SK-N-SH (cell line): ENCODE data around the gene CMYA5. TPM values are rescaled to one million over a fixed set of nuclear protein-coding genes. Genes with fewer than 3 reads are reported as not detected.

Experiments used
- CTCF ChIA-PET: fragments of 300-600, 350-600 bp; formaldehyde crosslinking; extraction: SDS; loops from one replicate; lab custom pipeline; 2021; lab: Yijun Ruan, JAX
- POLR2A ChIA-PET: fragments of 350-600 bp; sonication (Branson Sonifier 250); formaldehyde crosslinking; extraction: SDS; loops from one replicate; lab custom pipeline; 2020; ENCODE audit warnings: antibody characterized with exemption, inconsistent platforms; lab: Yijun Ruan, JAX
- DNase-seq: peaks from one replicate; pipeline ENCODE4 v3.0.0; 2012
- H2AFZ ChIP-seq: fragments of 200-600 bp; sonication (generic); 2 replicates; pipeline ENCODE4 v1.8.1; 2016; ENCODE audit warnings: antibody characterized with exemption, mild to moderate bottlenecking, low read depth
- H3F3A ChIP-seq: fragments of 200-600 bp; sonication (generic); replicated peaks from 2 replicates; pipeline ENCODE3; 2016; ENCODE audit warnings: antibody characterized with exemption, mild to moderate bottlenecking; ENCODE audit not compliant: insufficient read depth
- H3K27ac ChIP-seq, 2 experiments: fragments of 200-500 bp in 1 of 2; fragments of 200-600 bp in 1 of 2; sonication (Bioruptor generic) in 1 of 2; sonication (generic), shearing (Covaris generic) in 1 of 2; 2 replicates each; pipeline versions ENCODE4 v1.5.1 to v1.6.1; 2014 to 2016; ENCODE audit warnings: low read depth in 2 of 2, inconsistent platforms in 1 of 2, low read length in 1 of 2, mild to moderate bottlenecking in 1 of 2, mixed read lengths in 1 of 2
- H3K27me3 ChIP-seq: fragments of 200-600 bp; sonication (generic), shearing (Covaris generic); 2 replicates; pipeline ENCODE4 v1.6.1; 2016; ENCODE audit warnings: mixed run types; ENCODE audit not compliant: insufficient read depth
- H3K36me3 ChIP-seq, 2 experiments: fragments of 200-500 bp in 1 of 2; fragments of 200-600 bp in 1 of 2; sonication (Bioruptor generic) in 1 of 2; sonication (generic) in 1 of 2; replicated peaks in 1 of 2; 2 replicates each; pipeline versions ENCODE3 to v1.5.1; 2014 to 2016; ENCODE audit warnings: low read length in 1 of 2, mild to moderate bottlenecking in 1 of 2; ENCODE audit not compliant: insufficient read depth in 2 of 2, control insufficient read depth in 1 of 2
- H3K4me1 ChIP-seq, 2 experiments: fragments of 200-500 bp in 1 of 2; fragments of 200-600 bp in 1 of 2; sonication (Bioruptor generic) in 1 of 2; sonication (generic), shearing (Covaris generic) in 1 of 2; 2 replicates each; pipeline versions ENCODE4 v1.5.1 to v1.6.1; 2014 to 2016; ENCODE audit warnings: low read depth in 1 of 2, low read length in 1 of 2, mixed run types in 1 of 2; ENCODE audit not compliant: insufficient read depth in 2 of 2, control insufficient read depth in 1 of 2
- H3K4me2 ChIP-seq: fragments of 200-600 bp; sonication (generic), shearing (Covaris generic); 2 replicates; pipeline ENCODE4 v1.6.1; 2017; ENCODE audit warnings: mixed run types
- H3K4me3 ChIP-seq, 2 experiments: fragments of 200-500 bp in 1 of 2; fragments of 200-600 bp in 1 of 2; sonication (Bioruptor generic) in 1 of 2; sonication (generic), shearing (Covaris generic) in 1 of 2; 2 replicates each; pipeline versions ENCODE4 v1.5.1 to v1.8.1; 2014 to 2016; ENCODE audit warnings: low read depth in 2 of 2, inconsistent platforms in 1 of 2, low read length in 1 of 2, mild to moderate bottlenecking in 1 of 2, mixed read lengths in 1 of 2, moderate library complexity in 1 of 2
- H3K79me2 ChIP-seq: fragments of 200-600 bp; sonication (generic); 2 replicates; pipeline ENCODE4 v1.8.1; 2017; ENCODE audit warnings: mild to moderate bottlenecking; ENCODE audit not compliant: insufficient read depth
- H3K9ac ChIP-seq: fragments of 200-600 bp; sonication (generic); 2 replicates; pipeline ENCODE4 v1.6.1; 2017; ENCODE audit warnings: mixed run types
- H3K9me2 ChIP-seq: fragments of 200-600 bp; sonication (generic); 2 replicates; pipeline ENCODE4 v1.6.1; 2017; ENCODE audit warnings: mixed run types
- H3K9me3 ChIP-seq: fragments of 200-600 bp; sonication (generic); 2 replicates; pipeline ENCODE4 v1.6.1; 2017; ENCODE audit warnings: mixed run types, mild to moderate bottlenecking, moderate library complexity
- H4K20me1 ChIP-seq: fragments of 200-600 bp; sonication (generic); 2 replicates; pipeline ENCODE4 v1.6.1; 2017; ENCODE audit warnings: mild to moderate bottlenecking, mixed run types; ENCODE audit not compliant: insufficient read depth
- CTCF ChIP-seq: fragments of 200-600 bp; sonication (generic); IDR thresholded peaks from 2 replicates; pipeline ENCODE4 v1.6.1; 2017; ENCODE audit warnings: antibody characterized with exemption, mild to moderate bottlenecking, moderate library complexity
- MAX ChIP-seq: IDR thresholded peaks from 2 replicates; pipeline ENCODE4 v1.4.0; 2012; ENCODE audit warnings: low read depth
- NFIC ChIP-seq: IDR thresholded peaks from 2 replicates; pipeline ENCODE4 v1.4.0; 2012; ENCODE audit warnings: borderline replicate concordance
- PBX3 ChIP-seq: IDR thresholded peaks from 2 replicates; pipeline ENCODE4; 2012
- RAD21 ChIP-seq: IDR thresholded peaks from 2 replicates; pipeline ENCODE4 v1.6.1; 2012; ENCODE audit warnings: mild to moderate bottlenecking, low read length
- SMC3 ChIP-seq: IDR thresholded peaks from 2 replicates; pipeline ENCODE4 v1.6.1; 2012; ENCODE audit warnings: low read depth, low read length, improper control_type of control experiment
- TAF1 ChIP-seq: IDR thresholded peaks from 2 replicates; pipeline ENCODE4 v1.6.1; 2012; ENCODE audit warnings: low read depth, mild to moderate bottlenecking, low read length, moderate library complexity, borderline replicate concordance
- USF1 ChIP-seq: IDR thresholded peaks from 2 replicates; pipeline ENCODE4 v1.4.0; 2012; ENCODE audit warnings: low read depth, borderline replicate concordance
- YY1 ChIP-seq: IDR thresholded peaks from 2 replicates; pipeline ENCODE4 v1.4.0; 2012; ENCODE audit warnings: low read depth, mild to moderate bottlenecking
- WGBS: methylation state at CpG from one replicate; pipeline ENCODE4 v1.1.6; 2017; ENCODE audit warnings: low lambda C conversion rate; 5-methylcytosine and 5-hydroxymethylcytosine counted together
- polyA plus RNA-seq, 3 experiments: library from polyadenylated mRNA; depleted of rRNA; stranded (reverse); fragments of >200 nt; gene quantifications; 2 replicates each; pipeline ENCODE4 v1.2.3, GENCODE V29; 2012

Gene CMYA5
- polyA plus RNA-seq, 1 of the 3 experiments (the other 2 are of a cell fraction), result 0.12 TPM

GRCh38 chr5:79774171-79774854 is 84.7 kb downstream of the CMYA5 start:
- H3K4me2 ChIP-seq, result no peak overlapping the region
- no peak overlapping the region for H3K27ac ChIP-seq
- peak; percentile 38 for DNase-seq
- no peaks in the 10 kb centered on the region for H3K79me2 ChIP-seq
- WGBS, result 79% methylated on average over 13 of the region's 13 CpGs
- H3K4me1 ChIP-seq, result no peaks in the 10 kb centered on the region
- H3F3A ChIP-seq, result no peaks in the 10 kb centered on the region
- no peaks in the 10 kb centered on the region for H3K27me3 ChIP-seq
- no peaks in the 10 kb centered on the region for H4K20me1 ChIP-seq
- no peak overlapping the region for H3K4me3 ChIP-seq
- no peak overlapping the region for H3K9ac ChIP-seq
- no peak overlapping the region for H2AFZ ChIP-seq
- POLR2A ChIA-PET, result no interaction called here
- TF ChIP-seq YY1, result no peak
- no peak for TF ChIP-seq USF1
- TF ChIP-seq NFIC, result no peak
- TF ChIP-seq PBX3, result no peak
- TF ChIP-seq RAD21, result peak; percentile 35; the same call in 1 of the 2 replicates
- TF ChIP-seq SMC3, result peak; percentile 10; the same call in 1 of the 2 replicates
- no peak for TF ChIP-seq TAF1
- peak; percentile 35 for TF ChIP-seq CTCF
- TF ChIP-seq, all 33 proteins: peak for 3
- Histone ChIP-seq H3K9me2 (no peaks in the 10 kb centered on the region), H3K36me3 (no peaks in the 10 kb centered on the region), H3K9me3 (no peaks in the 10 kb centered on the region)
- CTCF ChIA-PET, result interaction anchor here (0.7 to 1.3 kb wide), 6 partner anchors 11 to 82 kb away, joined by 3 to 6 read pairs (median 3); no protein-coding TSS in a partner anchor

GRCh38 chr5:79774855-79775237 is 85.2 kb downstream of the CMYA5 start:
- no peaks in the 10 kb centered on the region for H3K36me3 ChIP-seq
- no peak overlapping the region for H3K4me3 ChIP-seq
- ChIA-PET POLR2A (no interaction called here), CTCF (interaction anchor here (0.7 to 1.3 kb wide), 5 partner anchors 11 to 71 kb away, joined by 3 to 6 read pairs (median 3); no protein-coding TSS in a partner anchor)
- no peaks in the 10 kb centered on the region for H3K27me3 ChIP-seq
- H3K9ac ChIP-seq, result no peak overlapping the region
- H3K4me1 ChIP-seq, result no peaks in the 10 kb centered on the region
- no peak overlapping the region for H2AFZ ChIP-seq
- no peak overlapping the region for H3K4me2 ChIP-seq
- no peak for TF ChIP-seq MAX
- H3K9me3 ChIP-seq, result no peaks in the 10 kb centered on the region
- H3K9me2 ChIP-seq, result no peaks in the 10 kb centered on the region
- 68% methylated on average over 4 of the region's 4 CpGs for WGBS
- H3K27ac ChIP-seq, result no peak overlapping the region
- no peaks in the 10 kb centered on the region for H3K79me2 ChIP-seq
- H3F3A ChIP-seq, result no peaks in the 10 kb centered on the region
- H4K20me1 ChIP-seq, result no peaks in the 10 kb centered on the region
- no peak for DNase-seq
